Measurements from ENCODE around the gene KIF26B.
"Not testable (repeated sequence)": the region's sequence is repeated elsewhere in the genome, so short reads cannot be mapped to it uniquely, and the experiment has no call there.

The KIF26B gene

GRCh38 chr1:245671349-245671748, 516.6 kb downstream of the KIF26B start:
- no peak overlapping the region for H3K4me3 ChIP-seq (ENCODE audit: low read length)
- no peak overlapping the region for H3K27ac ChIP-seq (ENCODE audit: low read length)
- H3K9me3 ChIP-seq (ENCODE audit: control insufficient read depth, low read depth, low read length), result no peaks in the 10 kb centered on the region
- H3K4me1 ChIP-seq (ENCODE audit: control insufficient read depth, low read depth, low read length), result no peaks in the 10 kb centered on the region
- no peaks in the 10 kb centered on the region for H3K27me3 ChIP-seq (ENCODE audit: control insufficient read depth, insufficient read depth, low read length)
- H3K36me3 ChIP-seq (ENCODE audit: control insufficient read depth, low read depth, low read length), result no peaks in the 10 kb centered on the region
- no peak overlapping the region for H3K9ac ChIP-seq (ENCODE audit: low read length)

- Histone ChIP-seq H3K4me1 (ENCODE audit: control insufficient read depth, low read depth, low read length) (no peaks in the 10 kb centered on the region), H3K27me3 (ENCODE audit: control insufficient read depth, insufficient read depth, low read length) (no peaks in the 10 kb centered on the region), H3K36me3 (ENCODE audit: control insufficient read depth, low read depth, low read length) (no peaks in the 10 kb centered on the region), H3K9ac (ENCODE audit: low read length) (no peak overlapping the region), H3K4me3 (ENCODE audit: low read length) (no peak overlapping the region), H3K27ac (ENCODE audit: low read length) (no peak overlapping the region), H3K9me3 (ENCODE audit: control insufficient read depth, low read depth, low read length) (no peaks in the 10 kb centered on the region)
Measured at GRCh38 chr1:245671966-245672767, 517.4 kb downstream of the KIF26B start.

GRCh38 chr1:245672836-245673656, 518.3 kb downstream of the KIF26B start:
- H3K9me3 ChIP-seq (ENCODE audit: control insufficient read depth, low read depth, low read length); H3K9ac ChIP-seq (ENCODE audit: low read length); H3K4me3 ChIP-seq (ENCODE audit: low read length); H3K36me3 ChIP-seq (ENCODE audit: control insufficient read depth, low read depth, low read length); H3K27ac ChIP-seq (ENCODE audit: low read length); H3K4me1 ChIP-seq (ENCODE audit: control insufficient read depth, low read depth, low read length); H3K27me3 ChIP-seq (ENCODE audit: control insufficient read depth, insufficient read depth, low read length): not testable (repeated sequence)

- no peaks in the 10 kb centered on the region for H3K4me1 ChIP-seq (ENCODE audit: control insufficient read depth, low read depth, low read length)
- H3K9ac ChIP-seq (ENCODE audit: low read length), result no peak overlapping the region
- no peak overlapping the region for H3K27ac ChIP-seq (ENCODE audit: low read length)
- no peaks in the 10 kb centered on the region for H3K27me3 ChIP-seq (ENCODE audit: control insufficient read depth, insufficient read depth, low read length)
- H3K4me3 ChIP-seq (ENCODE audit: low read length), result no peak overlapping the region
- H3K9me3 ChIP-seq (ENCODE audit: control insufficient read depth, low read depth, low read length), result no peaks in the 10 kb centered on the region
- no peaks in the 10 kb centered on the region for H3K36me3 ChIP-seq (ENCODE audit: control insufficient read depth, low read depth, low read length)
Measured at GRCh38 chr1:245673881-245674414, 519.2 kb downstream of the KIF26B start.

GRCh38 chr1:245677461-245678240, 522.9 kb downstream of the KIF26B start:
- Histone ChIP-seq H3K36me3 (ENCODE audit: control insufficient read depth, low read depth, low read length) (no peaks in the 10 kb centered on the region), H3K4me1 (ENCODE audit: control insufficient read depth, low read depth, low read length) (no peaks in the 10 kb centered on the region), H3K9ac (ENCODE audit: low read length) (no peak overlapping the region), H3K4me3 (ENCODE audit: low read length) (no peak overlapping the region), H3K27ac (ENCODE audit: low read length) (no peak overlapping the region), H3K27me3 (ENCODE audit: control insufficient read depth, insufficient read depth, low read length) (no peaks in the 10 kb centered on the region), H3K9me3 (ENCODE audit: control insufficient read depth, low read depth, low read length) (no peaks in the 10 kb centered on the region)

- no peaks in the 10 kb centered on the region for H3K36me3 ChIP-seq (ENCODE audit: control insufficient read depth, low read depth, low read length)
- H3K27ac ChIP-seq (ENCODE audit: low read length), result no peak overlapping the region
- H3K27me3 ChIP-seq (ENCODE audit: control insufficient read depth, insufficient read depth, low read length), result no peaks in the 10 kb centered on the region
- no peak overlapping the region for H3K9ac ChIP-seq (ENCODE audit: low read length)
- no peak overlapping the region for H3K4me3 ChIP-seq (ENCODE audit: low read length)
- H3K4me1 ChIP-seq (ENCODE audit: control insufficient read depth, low read depth, low read length), result no peaks in the 10 kb centered on the region
- no peaks in the 10 kb centered on the region for H3K9me3 ChIP-seq (ENCODE audit: control insufficient read depth, low read depth, low read length)
Measured at GRCh38 chr1:245678860-245679411, 524.2 kb downstream of the KIF26B start.

GRCh38 chr1:245679821-245680780, 525.3 kb downstream of the KIF26B start:
- no peaks in the 10 kb centered on the region for H3K27me3 ChIP-seq (ENCODE audit: control insufficient read depth, insufficient read depth, low read length)
- H3K36me3 ChIP-seq (ENCODE audit: control insufficient read depth, low read depth, low read length), result no peaks in the 10 kb centered on the region
- H3K4me1 ChIP-seq (ENCODE audit: control insufficient read depth, low read depth, low read length), result no peaks in the 10 kb centered on the region
- no peak overlapping the region for H3K9ac ChIP-seq (ENCODE audit: low read length)
- H3K4me3 ChIP-seq (ENCODE audit: low read length), result no peak overlapping the region
- H3K27ac ChIP-seq (ENCODE audit: low read length), result no peak overlapping the region
- no peaks in the 10 kb centered on the region for H3K9me3 ChIP-seq (ENCODE audit: control insufficient read depth, low read depth, low read length)

GRCh38 chr1:245682638-245683628, 528.1 kb downstream of the KIF26B start:
- Histone ChIP-seq H3K4me3 (ENCODE audit: low read length) (no peak overlapping the region), H3K9ac (ENCODE audit: low read length) (no peak overlapping the region), H3K36me3 (ENCODE audit: control insufficient read depth, low read depth, low read length) (no peaks in the 10 kb centered on the region), H3K4me1 (ENCODE audit: control insufficient read depth, low read depth, low read length) (no peaks in the 10 kb centered on the region), H3K27ac (ENCODE audit: low read length) (no peak overlapping the region), H3K27me3 (ENCODE audit: control insufficient read depth, insufficient read depth, low read length) (no peaks in the 10 kb centered on the region), H3K9me3 (ENCODE audit: control insufficient read depth, low read depth, low read length) (no peaks in the 10 kb centered on the region)

- Histone ChIP-seq H3K27me3 (ENCODE audit: control insufficient read depth, insufficient read depth, low read length) (no peaks in the 10 kb centered on the region), H3K36me3 (ENCODE audit: control insufficient read depth, low read depth, low read length) (no peaks in the 10 kb centered on the region), H3K4me1 (ENCODE audit: control insufficient read depth, low read depth, low read length) (no peaks in the 10 kb centered on the region), H3K9me3 (ENCODE audit: control insufficient read depth, low read depth, low read length) (no peaks in the 10 kb centered on the region), H3K27ac (ENCODE audit: low read length) (no peak overlapping the region), H3K9ac (ENCODE audit: low read length) (no peak overlapping the region), H3K4me3 (ENCODE audit: low read length) (no peak overlapping the region)
Measured at GRCh38 chr1:245683676-245684075, 528.9 kb downstream of the KIF26B start.
